Thymus (tissue), 14 donors: Measurements from ENCODE around the gene RBFOX2. TPM values are rescaled to one million over a fixed set of nuclear protein-coding genes. Genes with fewer than 3 reads are reported as not detected.
"Not testable (repeated sequence)": the region's sequence is repeated elsewhere in the genome, so short reads cannot be mapped to it uniquely, and the experiment has no call there.

Experiments used
- DNase-seq, 9 donors: peaks; one replicate each; pipeline ENCODE4 v3.0.0-alpha.2; 2013; ENCODE audit warnings: low spot score in 9 of 9, low read depth in 6 of 9, missing footprints in 1 of 9
- H3K27ac ChIP-seq, 2 donors: one replicate each; pipeline ENCODE4 v1.5.1; 2013; ENCODE audit warnings: control low read depth in 1 of 2, low read depth in 1 of 2, low read length in 1 of 2, mild to moderate bottlenecking in 1 of 2, moderate library complexity in 1 of 2
- H3K27me3 ChIP-seq, 2 donors: one replicate each; pipeline ENCODE4 v1.5.1; 2013; ENCODE audit warnings: low read length in 1 of 2; ENCODE audit not compliant: control insufficient read depth in 2 of 2, insufficient read depth in 1 of 2
- H3K36me3 ChIP-seq, 2 donors: one replicate each; pipeline ENCODE4 v1.5.1; 2013; ENCODE audit warnings: low read length in 1 of 2, mild to moderate bottlenecking in 1 of 2, moderate library complexity in 1 of 2; ENCODE audit not compliant: control insufficient read depth in 2 of 2, insufficient read depth in 2 of 2
- H3K4me1 ChIP-seq, 2 donors: one replicate each; pipeline ENCODE4 v1.5.1; 2013; ENCODE audit warnings: low read length in 2 of 2; ENCODE audit not compliant: control insufficient read depth in 2 of 2, insufficient read depth in 2 of 2
- H3K4me3 ChIP-seq, 2 donors: one replicate each; pipeline ENCODE4 v1.5.1; 2013; ENCODE audit warnings: low read length in 2 of 2, control low read depth in 1 of 2, mild to moderate bottlenecking in 1 of 2
- H3K9me3 ChIP-seq, 2 donors: one replicate each; pipeline ENCODE4 v1.5.1; 2013; ENCODE audit warnings: low read length in 1 of 2, mild to moderate bottlenecking in 1 of 2; ENCODE audit not compliant: control insufficient read depth in 2 of 2, insufficient read depth in 1 of 2
- WGBS: extraction: QIAGEN DNeasy Blood & Tissue Kit; methylation state at CpG from one replicate; pipeline ENCODE4 v1.1.7; 2013; 5-methylcytosine and 5-hydroxymethylcytosine counted together
- long read RNA-seq, 10 donors: transcript quantifications; one replicate each; lab custom pipeline, GENCODE V29; 2026
- polyA plus RNA-seq: library from polyadenylated mRNA; stranded (reverse); fragments of 200-250 nt; gene quantifications from one replicate; pipeline ENCODE4 v1.2.3, GENCODE V29; 2013
- total RNA-seq: library from RNA; stranded (reverse); fragments of 120-200 nt; gene quantifications from one replicate; pipeline ENCODE4 v1.2.4, GENCODE V29; 2013
- donor health status: healthy.

RBFOX2 gene, protein sequence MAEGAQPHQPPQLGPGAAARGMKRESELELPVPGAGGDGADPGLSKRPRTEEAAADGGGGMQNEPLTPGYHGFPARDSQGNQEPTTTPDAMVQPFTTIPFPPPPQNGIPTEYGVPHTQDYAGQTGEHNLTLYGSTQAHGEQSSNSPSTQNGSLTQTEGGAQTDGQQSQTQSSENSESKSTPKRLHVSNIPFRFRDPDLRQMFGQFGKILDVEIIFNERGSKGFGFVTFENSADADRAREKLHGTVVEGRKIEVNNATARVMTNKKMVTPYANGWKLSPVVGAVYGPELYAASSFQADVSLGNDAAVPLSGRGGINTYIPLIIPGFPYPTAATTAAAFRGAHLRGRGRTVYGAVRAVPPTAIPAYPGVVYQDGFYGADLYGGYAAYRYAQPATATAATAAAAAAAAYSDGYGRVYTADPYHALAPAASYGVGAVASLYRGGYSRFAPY
- total RNA-seq (14.9 TPM), polyA plus RNA-seq (10.2 TPM)
- long read RNA-seq, donor 1, result 0 reads
- long read RNA-seq, donor 2, partial matches to known transcripts, result 0 of 3 reads
- long read RNA-seq, donor 2, other reads (novel, unspliced or antisense), result 0 of 3 reads
- long read RNA-seq, donor 3, partial matches to known transcripts, result 4,326 of 4,327 reads
- long read RNA-seq, donor 3, other reads (novel, unspliced or antisense), result 0 of 4,327 reads
- long read RNA-seq, donor 4, partial matches to known transcripts, result 0 of 1 reads
- long read RNA-seq, donor 4, other reads (novel, unspliced or antisense), result 0 of 1 reads
- long read RNA-seq, donor 5, partial matches to known transcripts, result 6,727 of 6,729 reads
- long read RNA-seq, donor 5, other reads (novel, unspliced or antisense), result 0 of 6,729 reads
- long read RNA-seq, donor 6, result 0 reads
- long read RNA-seq, donor 7, result 0 reads
- long read RNA-seq, donor 8, partial matches to known transcripts, result 0 of 1 reads
- long read RNA-seq, donor 8, other reads (novel, unspliced or antisense), result 0 of 1 reads
- long read RNA-seq, donor 9, partial matches to known transcripts, result 0 of 4 reads
- long read RNA-seq, donor 9, other reads (novel, unspliced or antisense), result 0 of 4 reads
- long read RNA-seq, donor 10, partial matches to known transcripts, result 0 of 1 reads
- long read RNA-seq, donor 10, other reads (novel, unspliced or antisense), result 0 of 1 reads

DNA sequence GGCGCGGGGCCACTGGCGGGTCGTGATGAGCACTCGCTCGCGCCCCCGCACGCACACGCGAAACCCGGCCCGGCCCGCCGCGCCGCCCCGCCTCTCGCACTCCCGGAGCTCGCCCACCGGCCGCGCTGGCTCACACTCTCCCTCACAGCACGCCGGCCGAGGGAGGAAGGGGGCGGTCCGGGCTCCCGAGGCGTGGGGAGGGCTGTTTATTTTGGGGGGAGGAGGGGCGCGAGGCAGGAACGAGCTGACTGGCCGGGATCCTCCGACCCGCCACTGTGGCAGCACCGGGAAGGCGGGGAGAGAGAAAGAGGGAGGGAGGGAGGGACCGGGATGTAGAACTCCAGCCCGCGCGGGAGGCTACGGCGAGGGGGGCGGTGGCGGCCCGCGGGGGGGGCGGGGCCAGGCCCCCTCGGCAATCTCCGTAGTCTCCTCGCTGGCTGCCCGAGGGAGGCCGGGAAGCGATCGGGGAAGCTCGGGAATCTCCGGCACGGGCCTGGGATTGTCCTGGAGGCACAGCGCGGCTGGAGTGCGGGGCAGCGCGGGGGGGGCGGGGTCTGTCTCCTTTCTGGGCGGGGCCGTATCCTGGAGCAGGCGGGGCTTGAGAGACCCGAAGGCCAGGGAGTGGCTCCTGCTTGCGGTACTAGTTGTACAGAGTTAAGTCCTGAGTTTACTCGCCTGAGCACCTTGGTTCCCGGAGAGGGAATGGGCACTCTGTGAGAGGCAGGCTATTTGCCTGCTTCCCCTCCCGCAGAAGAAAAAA, at the start of gene RBFOX2:
Gene RBFOX2 (minus strand): TSS at position 179 of the 760 bp plus-strand sequence. CDS start 399 bp downstream, outside the sequence.
- peaks cover 0 to 4% of the 10 kb centered on the region in 2 donors for H3K4me1 ChIP-seq

DNA sequence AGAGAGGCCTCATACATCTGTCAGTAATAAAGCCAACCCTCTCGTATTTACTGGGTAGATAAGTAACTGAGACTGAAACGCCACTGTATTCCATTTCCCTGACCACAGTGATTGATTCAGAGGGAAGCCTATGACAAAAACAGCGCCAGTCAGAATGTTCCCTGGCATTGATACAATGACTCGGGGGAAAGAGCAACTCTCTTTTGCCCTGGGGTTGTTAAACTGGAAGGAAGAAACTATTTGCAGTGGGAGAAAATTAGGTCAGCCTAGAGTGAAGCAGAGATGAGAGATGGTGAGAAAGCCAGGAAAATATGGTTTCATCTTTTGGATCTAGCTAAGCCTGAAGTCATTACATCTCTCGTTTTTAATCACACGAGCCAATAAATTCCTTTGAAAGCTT, 48.6 kb upstream of the RBFOX2 start:
- H3K27ac ChIP-seq, result no peak overlapping the region
- H3K36me3 ChIP-seq, result no peaks in the 10 kb centered on the region
- H3K27me3 ChIP-seq, result no peaks in the 10 kb centered on the region
- H3K4me1 ChIP-seq, result no peaks in the 10 kb centered on the region
- H3K9me3 ChIP-seq, result no peaks in the 10 kb centered on the region
- 94% methylated on average over 6 of the region's 6 CpGs for WGBS
- no peak overlapping the region for H3K4me3 ChIP-seq
- DNase-seq, result no peak

More for the DNA sequence above, at the start of gene RBFOX2:
- Histone ChIP-seq H3K27me3 (peaks cover 13 to 14% of the 10 kb centered on the region in 2 donors), H3K36me3 (no peaks in the 10 kb centered on the region), H3K4me3 (peak within 1 kb of the TSS; percentile 48 to 84), H3K9me3 (no peaks in the 10 kb centered on the region), H3K27ac (peak within 1 kb of the TSS; percentile 60 to 66)
- under 1% methylated on average over 74 of the region's 74 CpGs for WGBS
- peak in 6 of 9 donors; percentile 26 to 69 (median 51) for DNase-seq

- WGBS, result 97% methylated on average over 5 of the region's 5 CpGs
- Histone ChIP-seq H3K4me1 (no peaks in the 10 kb centered on the region), H3K27me3 (no peaks in the 10 kb centered on the region), H3K4me3 (no peak overlapping the region), H3K36me3 (no peaks in the 10 kb centered on the region), H3K27ac (no peak overlapping the region), H3K9me3 (no peaks in the 10 kb centered on the region)
- DNase-seq, result no peak
Observed at GRCh38 chr22:36075724-36076123, 47.1 kb upstream of the RBFOX2 start.

- no peak for DNase-seq
- no peaks in the 10 kb centered on the region for H3K27me3 ChIP-seq
- no peak overlapping the region for H3K27ac ChIP-seq
- WGBS, result 95% methylated on average over 5 of the region's 5 CpGs
- no peaks in the 10 kb centered on the region for H3K36me3 ChIP-seq
- H3K4me3 ChIP-seq, result no peak overlapping the region
- no peaks in the 10 kb centered on the region for H3K9me3 ChIP-seq
- H3K4me1 ChIP-seq, result no peaks in the 10 kb centered on the region
Observed at GRCh38 chr22:36075230-36075629, 46.6 kb upstream of the RBFOX2 start.

DNA sequence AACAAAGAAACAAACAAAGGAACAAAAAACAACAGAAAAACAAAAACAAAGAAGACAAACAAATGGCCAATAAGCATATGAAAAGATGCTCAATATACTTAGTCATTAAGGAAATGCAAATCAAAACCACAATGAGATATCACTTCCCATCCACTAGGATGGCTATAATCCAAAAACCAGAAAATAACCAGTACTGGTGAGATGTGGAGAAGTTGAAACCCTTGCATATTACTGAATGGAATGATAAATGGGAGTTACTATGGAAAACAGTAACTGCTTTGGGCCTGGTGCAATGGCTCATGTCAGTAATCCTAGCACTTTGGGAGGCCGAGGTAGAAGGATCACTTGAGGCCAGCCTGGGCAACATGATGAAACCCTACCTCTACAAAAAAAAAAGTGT, 44.9 kb upstream of the RBFOX2 start:
- no peaks in the 10 kb centered on the region for H3K27me3 ChIP-seq
- no peaks in the 10 kb centered on the region for H3K4me1 ChIP-seq
- 95% methylated on average over 1 of the region's 1 CpG for WGBS
- no peak overlapping the region for H3K27ac ChIP-seq
- no peaks in the 10 kb centered on the region for H3K36me3 ChIP-seq
- H3K9me3 ChIP-seq, result no peaks in the 10 kb centered on the region
- DNase-seq, result no peak
- no peak overlapping the region for H3K4me3 ChIP-seq

DNA sequence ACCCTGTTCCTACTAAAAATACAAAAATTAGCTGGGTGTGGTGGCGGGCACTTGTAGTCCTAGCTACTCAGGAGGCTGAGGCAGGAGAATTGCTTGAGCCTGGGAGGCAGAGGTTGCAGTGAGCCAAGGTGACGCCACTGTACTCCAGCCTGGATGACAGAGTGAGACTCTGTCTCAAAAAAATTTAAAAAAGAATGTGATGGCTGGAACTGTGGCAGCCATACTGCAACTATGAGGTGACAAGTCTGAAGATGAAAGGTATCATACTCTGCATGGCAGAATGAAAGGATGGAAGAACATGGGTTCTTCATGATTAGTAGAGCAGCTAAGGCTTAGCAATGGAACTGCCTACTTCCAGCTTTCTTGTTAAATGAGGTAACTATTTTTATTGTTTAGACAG, 42.0 kb upstream of the RBFOX2 start:
- H3K27me3 ChIP-seq, result not testable (repeated sequence)

GRCh38 chr22:36069368-36069767, 40.7 kb upstream of the RBFOX2 start:
- peaks cover 0 to 7% of the 10 kb centered on the region in 2 donors for H3K27me3 ChIP-seq
- no peak overlapping the region for H3K4me3 ChIP-seq
- peaks cover 0 to 6% of the 10 kb centered on the region in 2 donors for H3K9me3 ChIP-seq
- 97% methylated on average over 10 of the region's 10 CpGs for WGBS
- DNase-seq, result no peak
- peaks cover 0 to 12% of the 10 kb centered on the region in 2 donors for H3K4me1 ChIP-seq
- H3K36me3 ChIP-seq, result no peaks in the 10 kb centered on the region
- H3K27ac ChIP-seq, result no peak overlapping the region

More for the DNA sequence above, 42.0 kb upstream of the RBFOX2 start:
- not testable (repeated sequence) for H3K4me3 ChIP-seq, H3K4me1 ChIP-seq, DNase-seq, H3K9me3 ChIP-seq, H3K27ac ChIP-seq, H3K36me3 ChIP-seq
- WGBS, result 97% methylated on average over 2 of the region's 2 CpGs

GRCh38 chr22:36068776-36069344, 40.2 kb upstream of the RBFOX2 start:
- WGBS, result 90% methylated on average over 6 of the region's 6 CpGs
- H3K9me3 ChIP-seq, result peaks cover 0 to 6% of the 10 kb centered on the region in 2 donors
- no peaks in the 10 kb centered on the region for H3K36me3 ChIP-seq
- DNase-seq, result no peak
- H3K27ac ChIP-seq, result no peak overlapping the region
- H3K27me3 ChIP-seq, result peaks cover 0 to 7% of the 10 kb centered on the region in 2 donors
- peaks cover 0 to 12% of the 10 kb centered on the region in 2 donors for H3K4me1 ChIP-seq
- no peak overlapping the region for H3K4me3 ChIP-seq
